GM23338 (cell line): ENCODE data around the gene MAP4. TPM values are rescaled to one million over a fixed set of nuclear protein-coding genes. Genes with fewer than 3 reads are reported as not detected.

Experiments used
- ATAC-seq: fragments of 200-7000 bp; cut with Tn5 transposase; 3 replicates; pipeline ENCODE4 v1.9.1; 2020
- DNase-seq: peaks from one replicate; pipeline ENCODE4 v3.0.0-alpha.2; 2015; ENCODE audit warnings: low spot score
- H2AFZ ChIP-seq: fragments of 200-600 bp; sonication (generic); 2 replicates; pipeline ENCODE4 v1.8.0; 2016; ENCODE audit warnings: antibody characterized with exemption, mild to moderate bottlenecking, moderate library complexity
- H3F3A ChIP-seq: fragments of 200-600 bp; sonication (generic); replicated peaks from 2 replicates; pipeline ENCODE4 v1.8.0; 2017; ENCODE audit warnings: antibody characterized with exemption, mixed run types, low read depth
- H3K27ac ChIP-seq: fragments of 200-600 bp; sonication (generic); 2 replicates; pipeline ENCODE4 v1.6.1; 2016; ENCODE audit warnings: low read depth
- H3K27me3 ChIP-seq: fragments of 200-600 bp; sonication (generic); 2 replicates; pipeline ENCODE4 v1.8.0; 2016; ENCODE audit warnings: mild to moderate bottlenecking, mixed run types, moderate library complexity; ENCODE audit not compliant: insufficient read depth
- H3K36me3 ChIP-seq: fragments of 200-600 bp; sonication (generic); 2 replicates; pipeline ENCODE4 v1.8.0; 2016; ENCODE audit warnings: mild to moderate bottlenecking; ENCODE audit not compliant: insufficient read depth
- H3K4me1 ChIP-seq: fragments of 200-600 bp; sonication (generic); 2 replicates; pipeline ENCODE4 v1.8.0; 2016; ENCODE audit warnings: mild to moderate bottlenecking, moderate library complexity; ENCODE audit not compliant: insufficient read depth
- H3K4me2 ChIP-seq: fragments of 200-600 bp; sonication (generic); 2 replicates; pipeline ENCODE4 v1.7.1; 2017; ENCODE audit warnings: mixed run types
- H3K4me3 ChIP-seq: fragments of 200-600 bp; sonication (generic); 2 replicates; pipeline ENCODE4 v1.6.1; 2016; ENCODE audit warnings: mixed run types
- H3K79me2 ChIP-seq: fragments of 200-600 bp; sonication (generic); replicated peaks from 2 replicates; pipeline ENCODE4 v1.8.0; 2017; ENCODE audit warnings: mild to moderate bottlenecking; ENCODE audit not compliant: insufficient read depth
- H3K9me2 ChIP-seq: fragments of 200-600 bp; sonication (generic); 2 replicates; pipeline ENCODE4 v1.8.0; 2017; ENCODE audit not compliant: insufficient read depth
- H4K20me1 ChIP-seq: fragments of 200-600 bp; sonication (generic); replicated peaks from 2 replicates; pipeline ENCODE4 v1.8.0; 2017; ENCODE audit warnings: mild to moderate bottlenecking; ENCODE audit not compliant: insufficient read depth
- H3K27ac Mint-ChIP-seq: 2 replicates; pipeline ENCODE4 v1.8.0; 2020; ENCODE audit warnings: inconsistent platforms, mild to moderate bottlenecking, moderate library complexity, mixed read lengths
- H3K27me3 Mint-ChIP-seq: 3 replicates; pipeline ENCODE4 v1.8.0; 2022; ENCODE audit warnings: low read depth, mild to moderate bottlenecking, moderate library complexity, mixed read lengths, inconsistent platforms; ENCODE audit not compliant: insufficient read depth, poor library complexity
- H3K36me3 Mint-ChIP-seq: 3 replicates; pipeline ENCODE4 v1.8.0; 2021; ENCODE audit warnings: low read depth, mild to moderate bottlenecking, inconsistent platforms, moderate library complexity, mixed read lengths
- H3K4me1 Mint-ChIP-seq: 3 replicates; pipeline ENCODE4 v1.8.0; 2020; ENCODE audit warnings: mild to moderate bottlenecking, inconsistent platforms, mixed read lengths
- H3K4me3 Mint-ChIP-seq: 3 replicates; pipeline ENCODE4 v1.8.0; 2021; ENCODE audit warnings: moderate library complexity, mild to moderate bottlenecking, inconsistent platforms, mixed read lengths
- H3K9me3 Mint-ChIP-seq: 3 replicates; pipeline ENCODE4 v1.8.0; 2020; ENCODE audit warnings: moderate library complexity, mild to moderate bottlenecking, inconsistent platforms, mixed read lengths
- EZH2 ChIP-seq: fragments of 200-600 bp; sonication (generic); IDR thresholded peaks from one replicate; pipeline ENCODE4 v1.8.0; 2017; ENCODE audit warnings: antibody characterized with exemption, mild to moderate bottlenecking, low read depth; ENCODE audit not compliant: unreplicated experiment
- JUNB ChIP-seq: IDR thresholded peaks from one replicate; pipeline ENCODE4 v1.6.1; 2016; ENCODE audit warnings: antibody characterized with exemption; ENCODE audit not compliant: unreplicated experiment
- NANOG ChIP-seq: IDR thresholded peaks from 2 replicates; pipeline ENCODE4 v1.6.1; 2016; ENCODE audit warnings: antibody characterized with exemption, borderline replicate concordance
- POLR2AphosphoS5 ChIP-seq: IDR thresholded peaks from 2 replicates; pipeline ENCODE4 v1.6.1; 2016; ENCODE audit warnings: antibody characterized with exemption, low read depth
- ZNF331 ChIP-seq: fragments of 250-450 bp; sonication (Bioruptor Pico); IDR thresholded peaks from 2 replicates; pipeline ENCODE4 v1.5.0; 2020; ENCODE audit warnings: low read depth, mild to moderate bottlenecking, moderate library complexity
- ZNF462 ChIP-seq: fragments of 250-450 bp; sonication (Bioruptor Pico); IDR thresholded peaks from 2 replicates; pipeline ENCODE4 v1.5.0; 2020; ENCODE audit warnings: mild to moderate bottlenecking, moderate library complexity
- polyA plus RNA-seq: library from polyadenylated mRNA; unstranded; fragments of >200 nt; fragmentation: Nextera tagmentation; extraction: Ambion mirVana; gene quantifications from 2 replicates; pipeline ENCODE4 v1.2.1, GENCODE V29; 2016
- total RNA-seq: library from RNA; depleted of rRNA; stranded (reverse); fragments of >200 nt; shearing (Covaris generic); gene quantifications from 2 replicates; pipeline ENCODE4 v1.2.3, GENCODE V29; 2014
- TF ChIP-seq, protein P1 (sequence below): IDR thresholded peaks from one replicate; pipeline ENCODE4 v1.6.1; 2018; ENCODE audit warnings: antibody characterized with exemption; ENCODE audit not compliant: unreplicated experiment
- TF ChIP-seq, protein P2 (sequence below), 2 experiments: fragments of 200-600 bp in 1 of 2; sonication (generic) in 1 of 2; conservative IDR thresholded peaks; 2 replicates each; pipeline versions ENCODE4 v1.5.1 to v1.6.1; 2016 to 2017; ENCODE audit warnings: antibody characterized with exemption in 2 of 2, low read depth in 2 of 2, mild to moderate bottlenecking in 2 of 2, moderate library complexity in 1 of 2

Gene MAP4
- total and polyA plus RNA-seq, 2 experiments from 2014 or later = 103 to 113 TPM

- TF ChIP-seq ZNF462 (CRISPR knock-in tag) = no peak
- no peak for TF ChIP-seq POLR2AphosphoS5
- TF ChIP-seq EZH2 = no peak
- TF ChIP-seq ZNF331 (CRISPR knock-in tag) = no peak
- no peak for TF ChIP-seq JUNB
- TF ChIP-seq NANOG = no peak
Measured at GRCh38 chr3:48024401-48024800, 8.2 kb upstream of the MAP4 start (continued).

- Histone ChIP-seq H3K4me1 (no peaks in the 10 kb centered on the region), H4K20me1 (peaks cover 5% of the 10 kb centered on the region; the same call in 1 of the 2 replicates), H3K27ac (0 out of 2 replicates have a peak overlapping the region, but pooled peaks have one; percentile 2), H3K36me3 (no peaks in the 10 kb centered on the region), H3K79me2 (peaks cover 88% of the 10 kb centered on the region), H3K4me2 (no peak overlapping the region), H2AFZ (no peak overlapping the region), H3K9me2 (no peaks in the 10 kb centered on the region), H3K27me3 (no peaks in the 10 kb centered on the region), H3K4me3 (no peak overlapping the region), H3F3A (no peaks in the 10 kb centered on the region; the same call in 1 of the 2 replicates)
- no peak; the same call in 2 of the 3 replicates for ATAC-seq
- Mint-ChIP-seq H3K27ac (no peak overlapping the region), H3K4me3 (no peak overlapping the region), H3K36me3 (peaks cover 6% of the 10 kb centered on the region; the same call in 2 of the 3 replicates), H3K4me1 (peaks cover 19% of the 10 kb centered on the region; the same call in 2 of the 3 replicates), H3K9me3 (no peaks in the 10 kb centered on the region), H3K27me3 (no peaks in the 10 kb centered on the region)
- no peak for DNase-seq
- TF ChIP-seq, protein P1, sequence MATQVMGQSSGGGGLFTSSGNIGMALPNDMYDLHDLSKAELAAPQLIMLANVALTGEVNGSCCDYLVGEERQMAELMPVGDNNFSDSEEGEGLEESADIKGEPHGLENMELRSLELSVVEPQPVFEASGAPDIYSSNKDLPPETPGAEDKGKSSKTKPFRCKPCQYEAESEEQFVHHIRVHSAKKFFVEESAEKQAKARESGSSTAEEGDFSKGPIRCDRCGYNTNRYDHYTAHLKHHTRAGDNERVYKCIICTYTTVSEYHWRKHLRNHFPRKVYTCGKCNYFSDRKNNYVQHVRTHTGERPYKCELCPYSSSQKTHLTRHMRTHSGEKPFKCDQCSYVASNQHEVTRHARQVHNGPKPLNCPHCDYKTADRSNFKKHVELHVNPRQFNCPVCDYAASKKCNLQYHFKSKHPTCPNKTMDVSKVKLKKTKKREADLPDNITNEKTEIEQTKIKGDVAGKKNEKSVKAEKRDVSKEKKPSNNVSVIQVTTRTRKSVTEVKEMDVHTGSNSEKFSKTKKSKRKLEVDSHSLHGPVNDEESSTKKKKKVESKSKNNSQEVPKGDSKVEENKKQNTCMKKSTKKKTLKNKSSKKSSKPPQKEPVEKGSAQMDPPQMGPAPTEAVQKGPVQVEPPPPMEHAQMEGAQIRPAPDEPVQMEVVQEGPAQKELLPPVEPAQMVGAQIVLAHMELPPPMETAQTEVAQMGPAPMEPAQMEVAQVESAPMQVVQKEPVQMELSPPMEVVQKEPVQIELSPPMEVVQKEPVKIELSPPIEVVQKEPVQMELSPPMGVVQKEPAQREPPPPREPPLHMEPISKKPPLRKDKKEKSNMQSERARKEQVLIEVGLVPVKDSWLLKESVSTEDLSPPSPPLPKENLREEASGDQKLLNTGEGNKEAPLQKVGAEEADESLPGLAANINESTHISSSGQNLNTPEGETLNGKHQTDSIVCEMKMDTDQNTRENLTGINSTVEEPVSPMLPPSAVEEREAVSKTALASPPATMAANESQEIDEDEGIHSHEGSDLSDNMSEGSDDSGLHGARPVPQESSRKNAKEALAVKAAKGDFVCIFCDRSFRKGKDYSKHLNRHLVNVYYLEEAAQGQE = no peak
- no peak for TF ChIP-seq NANOG
- TF ChIP-seq, protein P2, sequence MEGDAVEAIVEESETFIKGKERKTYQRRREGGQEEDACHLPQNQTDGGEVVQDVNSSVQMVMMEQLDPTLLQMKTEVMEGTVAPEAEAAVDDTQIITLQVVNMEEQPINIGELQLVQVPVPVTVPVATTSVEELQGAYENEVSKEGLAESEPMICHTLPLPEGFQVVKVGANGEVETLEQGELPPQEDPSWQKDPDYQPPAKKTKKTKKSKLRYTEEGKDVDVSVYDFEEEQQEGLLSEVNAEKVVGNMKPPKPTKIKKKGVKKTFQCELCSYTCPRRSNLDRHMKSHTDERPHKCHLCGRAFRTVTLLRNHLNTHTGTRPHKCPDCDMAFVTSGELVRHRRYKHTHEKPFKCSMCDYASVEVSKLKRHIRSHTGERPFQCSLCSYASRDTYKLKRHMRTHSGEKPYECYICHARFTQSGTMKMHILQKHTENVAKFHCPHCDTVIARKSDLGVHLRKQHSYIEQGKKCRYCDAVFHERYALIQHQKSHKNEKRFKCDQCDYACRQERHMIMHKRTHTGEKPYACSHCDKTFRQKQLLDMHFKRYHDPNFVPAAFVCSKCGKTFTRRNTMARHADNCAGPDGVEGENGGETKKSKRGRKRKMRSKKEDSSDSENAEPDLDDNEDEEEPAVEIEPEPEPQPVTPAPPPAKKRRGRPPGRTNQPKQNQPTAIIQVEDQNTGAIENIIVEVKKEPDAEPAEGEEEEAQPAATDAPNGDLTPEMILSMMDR (conservative IDR thresholded peaks at IDR 0.05; ENCODE audit: low read depth in 2 of 2) = no peak
- TF ChIP-seq EZH2 = no peak
Measured at GRCh38 chr3:48023377-48023776, 7.2 kb upstream of the MAP4 start.
